GM21576 (cell line): ENCODE measurements around the gene PTPN23.
A peak's percentile ranks its signal among the peaks of the same experiment; 100 is the strongest.
"Not testable (repeated sequence)": the region's sequence is repeated elsewhere in the genome, so short reads cannot be mapped to it uniquely, and the experiment has no call there.

Experiments
- ATAC-seq: cut with Tn5 transposase; IDR thresholded peaks from one replicate; pipeline ENCODE4 v1.9.1; 2021; ENCODE audit warnings: mild to moderate bottlenecking, moderate library complexity; ENCODE audit not compliant: unreplicated experiment

PTPN23 gene, protein sequence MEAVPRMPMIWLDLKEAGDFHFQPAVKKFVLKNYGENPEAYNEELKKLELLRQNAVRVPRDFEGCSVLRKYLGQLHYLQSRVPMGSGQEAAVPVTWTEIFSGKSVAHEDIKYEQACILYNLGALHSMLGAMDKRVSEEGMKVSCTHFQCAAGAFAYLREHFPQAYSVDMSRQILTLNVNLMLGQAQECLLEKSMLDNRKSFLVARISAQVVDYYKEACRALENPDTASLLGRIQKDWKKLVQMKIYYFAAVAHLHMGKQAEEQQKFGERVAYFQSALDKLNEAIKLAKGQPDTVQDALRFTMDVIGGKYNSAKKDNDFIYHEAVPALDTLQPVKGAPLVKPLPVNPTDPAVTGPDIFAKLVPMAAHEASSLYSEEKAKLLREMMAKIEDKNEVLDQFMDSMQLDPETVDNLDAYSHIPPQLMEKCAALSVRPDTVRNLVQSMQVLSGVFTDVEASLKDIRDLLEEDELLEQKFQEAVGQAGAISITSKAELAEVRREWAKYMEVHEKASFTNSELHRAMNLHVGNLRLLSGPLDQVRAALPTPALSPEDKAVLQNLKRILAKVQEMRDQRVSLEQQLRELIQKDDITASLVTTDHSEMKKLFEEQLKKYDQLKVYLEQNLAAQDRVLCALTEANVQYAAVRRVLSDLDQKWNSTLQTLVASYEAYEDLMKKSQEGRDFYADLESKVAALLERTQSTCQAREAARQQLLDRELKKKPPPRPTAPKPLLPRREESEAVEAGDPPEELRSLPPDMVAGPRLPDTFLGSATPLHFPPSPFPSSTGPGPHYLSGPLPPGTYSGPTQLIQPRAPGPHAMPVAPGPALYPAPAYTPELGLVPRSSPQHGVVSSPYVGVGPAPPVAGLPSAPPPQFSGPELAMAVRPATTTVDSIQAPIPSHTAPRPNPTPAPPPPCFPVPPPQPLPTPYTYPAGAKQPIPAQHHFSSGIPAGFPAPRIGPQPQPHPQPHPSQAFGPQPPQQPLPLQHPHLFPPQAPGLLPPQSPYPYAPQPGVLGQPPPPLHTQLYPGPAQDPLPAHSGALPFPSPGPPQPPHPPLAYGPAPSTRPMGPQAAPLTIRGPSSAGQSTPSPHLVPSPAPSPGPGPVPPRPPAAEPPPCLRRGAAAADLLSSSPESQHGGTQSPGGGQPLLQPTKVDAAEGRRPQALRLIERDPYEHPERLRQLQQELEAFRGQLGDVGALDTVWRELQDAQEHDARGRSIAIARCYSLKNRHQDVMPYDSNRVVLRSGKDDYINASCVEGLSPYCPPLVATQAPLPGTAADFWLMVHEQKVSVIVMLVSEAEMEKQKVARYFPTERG (N-terminal part only)

DNA sequence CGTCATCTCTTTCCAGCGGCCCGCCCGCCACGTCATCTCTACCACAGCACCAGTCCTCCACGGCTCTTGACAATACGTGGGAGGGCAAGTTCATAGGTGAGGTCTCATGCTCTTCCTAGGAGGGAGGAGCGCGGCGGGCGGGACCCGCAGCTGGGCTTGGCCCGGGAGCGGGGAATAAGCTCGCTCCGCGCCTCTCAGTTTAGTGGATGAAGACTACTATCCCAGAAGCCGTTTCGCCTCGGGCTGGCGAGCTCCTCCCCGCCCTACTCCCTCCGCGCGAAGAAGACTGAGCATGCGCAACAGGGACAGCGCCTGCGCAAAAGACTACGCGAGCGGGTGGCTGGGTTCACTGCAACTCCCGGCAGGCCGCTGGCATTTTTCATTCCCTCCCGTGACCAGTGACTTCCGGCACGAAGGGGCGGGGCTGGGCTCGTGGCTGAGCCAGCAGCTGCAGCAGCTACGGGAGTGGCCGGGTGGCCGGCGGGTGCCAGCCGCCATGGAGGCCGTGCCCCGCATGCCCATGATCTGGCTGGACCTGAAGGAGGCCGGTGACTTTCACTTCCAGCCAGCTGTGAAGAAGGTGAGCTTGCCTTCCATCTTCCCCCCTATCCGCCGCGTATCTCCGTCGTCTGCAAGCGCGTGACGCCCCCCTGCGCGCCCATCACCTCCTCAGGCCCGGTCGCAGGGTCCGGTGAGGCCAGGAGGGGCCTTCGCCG, at the start of gene PTPN23:
PTPN23 (plus strand) TSS at position 421 of the 716 bp plus-strand sequence; CDS start at position 497, 76 bp downstream.
- peak; percentile 82 for ATAC-seq

DNA sequence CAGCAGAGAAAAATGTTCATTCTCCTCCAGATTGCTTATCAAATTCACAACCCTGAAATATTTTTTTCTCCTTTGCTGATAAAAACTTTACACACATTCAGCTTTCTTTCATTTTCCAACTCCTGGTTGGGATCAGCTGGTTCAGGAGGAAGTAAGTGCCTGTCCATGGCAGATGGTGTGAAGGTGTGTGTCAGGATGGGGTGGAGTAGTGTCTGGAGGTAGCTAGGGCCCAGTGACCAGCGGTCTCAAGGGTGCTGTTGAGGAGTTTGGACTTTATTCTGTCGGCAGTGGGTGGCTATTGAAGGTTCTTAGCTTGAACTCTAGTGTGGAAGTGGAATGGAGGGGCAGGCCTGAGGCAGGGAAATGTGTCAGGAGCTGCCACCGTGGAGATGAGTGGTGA, 46.9 kb upstream of the PTPN23 start:
- ATAC-seq = no peak

DNA sequence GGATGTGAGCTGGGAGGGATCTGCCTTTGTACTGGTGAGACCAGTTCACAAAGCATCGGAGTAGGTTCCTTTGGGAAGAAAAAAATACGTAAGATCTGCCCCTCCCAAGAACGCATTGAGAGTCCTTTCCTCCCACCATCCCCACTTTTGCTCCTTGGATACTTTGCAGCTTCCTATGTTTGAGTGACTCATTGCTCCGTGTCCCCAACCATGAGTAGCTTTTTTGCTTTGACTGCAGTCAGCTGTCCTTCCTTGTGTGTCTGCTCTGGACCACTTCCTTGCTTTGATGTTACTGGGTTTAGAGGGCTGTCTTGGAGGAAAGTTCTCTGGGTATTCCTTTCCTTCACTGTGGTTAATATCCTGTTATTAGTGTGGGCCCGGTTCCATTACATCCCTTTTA, 43.2 kb upstream of the PTPN23 start:
- ATAC-seq = no peak

DNA sequence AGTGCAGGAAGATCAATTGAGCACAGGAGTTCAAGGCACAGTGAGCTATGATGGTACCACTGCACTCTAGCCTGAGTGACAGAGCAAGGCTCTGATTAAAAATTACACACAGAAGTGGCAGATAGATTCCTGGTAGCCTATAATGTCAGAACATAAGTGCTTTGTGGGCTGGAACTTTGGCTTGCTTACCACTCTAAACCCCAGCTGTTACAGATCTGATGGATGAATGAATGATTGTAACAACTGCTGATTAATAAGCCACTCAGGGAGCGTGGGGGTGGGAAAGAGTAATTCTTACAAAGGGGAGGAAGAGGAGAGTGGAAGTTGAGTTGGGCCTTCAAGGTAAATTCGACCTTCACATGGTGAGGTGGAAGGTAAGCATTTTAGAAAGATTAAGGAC, 40.9 kb upstream of the PTPN23 start:
- ATAC-seq = no peak

DNA sequence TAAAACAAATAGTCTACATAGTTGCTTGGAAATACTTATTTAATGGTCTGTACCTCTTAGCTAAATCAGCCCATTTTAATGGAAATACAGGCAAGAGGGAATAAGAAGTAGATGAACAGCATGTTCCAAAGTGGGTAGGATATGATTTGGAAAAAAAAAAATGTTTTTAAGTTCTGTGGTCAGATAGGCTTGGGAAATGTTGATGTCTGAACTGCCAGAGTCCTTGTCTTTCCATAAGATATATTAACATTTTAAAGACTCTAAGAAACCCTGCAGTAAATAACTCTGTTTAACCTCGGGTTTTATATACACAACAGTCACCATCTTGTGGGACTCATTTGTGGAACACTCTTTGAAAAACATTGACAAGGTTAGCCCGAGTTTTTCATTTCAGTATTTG, 40.0 kb upstream of the PTPN23 start:
- ATAC-seq = no peak

DNA sequence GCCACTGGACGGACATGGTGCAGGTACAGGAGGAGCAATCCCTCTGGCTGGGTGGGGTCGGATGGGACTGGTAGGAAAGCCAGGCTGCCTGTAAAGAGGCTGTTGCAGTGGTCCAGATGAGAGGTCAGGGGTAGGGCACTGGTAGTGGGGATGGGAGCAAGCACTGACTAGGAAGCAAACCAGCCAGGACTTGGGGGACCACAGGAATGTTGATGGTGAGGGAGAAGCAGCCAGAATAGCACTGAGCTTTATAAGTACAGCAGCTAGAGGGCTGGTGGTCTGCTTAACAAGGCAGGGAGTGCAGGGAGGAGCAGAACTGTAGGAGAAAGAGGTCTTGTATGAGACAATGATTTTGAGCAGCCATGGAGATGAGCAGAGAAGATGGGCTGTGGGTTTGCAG, 38.7 kb upstream of the PTPN23 start:
- ATAC-seq = no peak

DNA sequence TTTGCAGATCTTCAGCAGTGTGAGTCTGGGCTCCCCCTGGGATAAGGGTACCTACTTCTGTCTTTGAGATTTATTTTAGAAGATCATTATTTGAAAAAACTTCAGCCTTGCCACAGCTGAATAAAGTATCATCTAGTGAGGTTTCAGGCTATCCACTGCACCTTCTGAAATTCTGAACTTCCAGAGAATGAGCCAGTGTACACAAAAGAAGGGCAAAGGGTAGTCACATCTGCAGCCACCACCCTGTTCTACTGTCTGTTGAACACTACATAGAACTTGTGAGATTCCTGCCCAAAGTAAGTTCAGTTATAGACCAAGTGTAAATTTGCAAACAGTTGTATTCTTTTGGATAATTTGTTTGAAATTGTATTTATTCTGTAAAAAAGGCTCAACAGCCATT, 38.0 kb upstream of the PTPN23 start:
- ATAC-seq = no peak

DNA sequence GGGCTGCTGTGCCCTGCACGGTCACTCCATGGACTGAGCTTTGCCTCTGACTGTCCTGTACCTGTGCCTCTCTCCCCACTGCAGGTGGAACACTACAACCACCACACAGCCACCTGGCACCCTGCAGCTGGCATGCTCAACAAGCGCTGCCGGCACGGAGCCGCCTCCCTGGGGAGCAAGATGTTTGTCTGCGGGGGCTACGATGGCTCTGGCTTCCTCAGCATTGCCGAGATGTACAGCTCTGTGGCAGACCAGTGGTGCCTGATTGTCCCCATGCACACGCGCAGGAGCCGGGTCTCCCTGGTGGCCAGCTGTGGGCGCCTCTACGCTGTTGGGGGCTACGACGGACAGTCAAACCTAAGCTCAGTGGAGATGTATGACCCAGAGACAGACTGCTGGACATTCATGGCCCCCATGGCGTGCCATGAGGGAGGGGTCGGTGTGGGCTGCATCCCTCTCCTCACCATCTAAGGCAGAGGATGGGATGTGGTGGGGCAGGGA, 37.3 kb upstream of the PTPN23 start:
- ATAC-seq = no peak

DNA sequence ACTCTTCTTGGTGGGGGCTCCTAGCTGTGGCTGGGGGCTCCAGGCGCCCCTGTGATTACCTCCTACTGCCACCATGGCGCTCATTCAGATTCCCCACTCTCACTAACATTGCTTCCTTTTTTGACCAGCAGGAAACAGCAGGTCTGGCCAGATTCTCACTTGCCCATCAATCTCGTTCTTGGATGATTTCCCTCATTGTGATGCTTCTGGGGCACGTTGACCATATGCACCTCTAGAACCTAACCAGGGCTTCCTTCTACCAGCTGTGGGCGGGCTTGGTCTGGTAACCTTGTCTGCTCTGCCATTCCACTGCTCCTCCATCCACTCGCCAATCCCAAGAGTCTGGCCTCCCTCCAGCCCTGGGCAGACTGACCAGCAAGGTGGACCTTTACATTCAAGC, 35.9 kb upstream of the PTPN23 start:
- ATAC-seq = no peak

DNA sequence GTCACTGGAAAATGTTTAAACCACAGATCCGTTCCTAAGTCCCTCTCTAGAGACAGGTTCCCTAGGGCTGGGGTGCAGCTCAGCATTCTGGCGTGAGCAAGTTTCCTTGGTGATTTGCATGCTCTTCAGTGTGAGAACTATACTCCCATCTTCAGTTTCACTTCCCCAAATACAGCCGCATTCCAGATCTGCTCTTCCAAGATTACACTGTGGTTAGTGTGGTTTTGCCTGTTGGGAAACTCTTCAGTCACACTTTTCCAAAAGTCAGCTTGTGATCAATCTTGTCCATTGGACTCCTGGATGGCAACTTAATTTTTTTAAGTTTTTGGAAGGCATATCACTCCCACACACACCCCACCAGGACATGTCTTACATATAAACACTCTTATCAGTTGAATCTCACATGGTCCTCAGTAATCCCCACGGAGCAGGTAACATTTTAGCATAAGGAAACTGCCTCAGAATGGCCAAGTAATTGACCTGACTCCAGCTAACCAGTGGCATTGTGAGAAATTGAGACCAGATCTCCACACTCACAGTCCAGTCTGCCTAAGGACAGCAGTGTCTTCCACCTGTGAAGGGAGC, 33.5 kb upstream of the PTPN23 start:
- peak; percentile 69 for ATAC-seq

DNA sequence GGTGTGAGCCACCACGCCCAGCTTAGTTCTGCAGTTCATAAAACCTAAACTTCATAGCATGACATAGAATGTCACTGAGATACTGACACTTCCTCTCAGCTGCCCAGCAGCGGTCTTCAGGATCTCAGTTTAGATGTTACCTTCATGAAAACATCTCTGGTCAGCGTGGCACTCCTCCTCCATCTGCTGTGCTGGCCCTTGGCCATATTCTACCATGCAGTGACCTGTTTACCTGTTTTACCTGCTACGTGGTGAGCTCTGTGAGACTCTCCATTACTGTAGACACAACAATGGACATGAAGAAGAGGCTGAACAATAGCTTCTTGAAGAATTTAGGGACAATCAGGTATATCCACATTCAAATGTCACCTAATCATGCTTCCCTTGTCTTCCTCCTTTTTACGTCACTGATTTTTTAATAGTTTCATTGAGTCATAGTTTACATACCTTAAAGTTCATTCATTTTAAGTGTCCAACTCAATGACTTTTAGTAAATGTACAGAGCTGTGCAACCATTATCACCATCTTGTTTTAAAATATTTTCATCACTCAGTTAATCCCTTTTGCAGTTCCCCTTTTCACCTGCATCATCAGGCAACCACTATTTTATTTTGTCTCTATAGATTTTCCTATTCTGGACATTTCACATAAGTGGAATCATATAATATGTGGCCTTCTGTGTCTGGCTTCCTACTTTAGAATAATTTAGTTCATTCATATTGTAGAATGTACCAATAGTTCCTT, 32.2 kb upstream of the PTPN23 start:
- ATAC-seq = no peak

DNA sequence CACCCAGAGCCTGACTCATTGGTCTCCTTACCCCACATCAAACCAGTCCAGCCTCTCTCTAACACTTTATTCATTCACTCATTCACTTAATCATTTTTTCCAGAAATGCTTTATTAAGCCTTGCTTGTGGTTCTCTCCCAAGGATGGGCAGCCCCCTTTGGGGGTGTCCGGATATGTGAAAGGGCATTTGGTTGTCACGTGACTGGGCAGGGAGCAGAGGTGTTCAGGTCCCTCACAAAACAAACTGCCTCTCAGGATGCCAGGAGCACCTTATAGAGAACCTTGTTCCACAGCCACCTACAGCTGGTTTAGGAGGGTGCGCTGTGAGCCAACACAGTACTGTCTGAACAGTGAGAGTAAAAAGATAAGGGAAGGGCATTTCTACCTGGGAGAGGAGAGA, 25.8 kb upstream of the PTPN23 start:
- no peak for ATAC-seq

DNA sequence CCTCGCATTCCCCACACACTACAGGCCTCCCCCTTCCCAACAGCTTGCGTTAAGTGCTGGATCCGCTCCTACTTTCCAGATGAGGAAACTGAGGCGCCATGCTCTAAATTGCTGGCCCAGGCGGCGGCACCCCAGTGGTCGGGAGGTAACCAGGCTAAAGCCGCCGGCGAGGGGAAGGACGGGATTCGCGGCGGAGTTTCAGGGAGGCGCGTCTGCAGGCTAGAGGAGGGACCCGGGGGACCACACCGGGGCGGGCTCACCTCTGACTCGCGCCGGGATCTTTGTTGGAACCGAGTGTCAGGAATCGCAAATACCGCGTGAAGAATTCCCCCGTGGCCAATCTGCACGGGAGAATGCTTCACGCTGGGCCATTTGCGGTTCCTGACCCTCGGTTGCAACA, 24.6 kb upstream of the PTPN23 start:
- no peak for ATAC-seq

DNA sequence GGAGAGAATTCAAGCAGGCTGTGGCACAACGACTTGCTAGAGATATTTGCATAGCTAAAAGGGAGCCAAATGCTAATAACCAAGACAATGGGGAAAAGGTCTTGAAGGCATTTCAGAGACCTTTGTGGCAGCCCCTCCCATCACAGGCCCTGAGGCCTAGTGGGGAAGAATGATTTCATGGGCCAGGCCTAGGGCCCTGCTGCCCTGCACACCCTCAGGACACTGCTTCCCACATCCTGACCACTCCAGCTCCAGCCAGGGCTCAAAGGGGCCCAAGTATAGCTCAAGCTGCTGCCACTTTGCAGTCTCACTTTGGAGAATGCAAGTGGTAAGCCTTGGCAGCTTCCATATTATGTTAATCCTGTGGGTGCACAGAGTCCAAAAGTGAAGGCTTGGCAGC, 21.5 kb upstream of the PTPN23 start:
- no peak for ATAC-seq

DNA sequence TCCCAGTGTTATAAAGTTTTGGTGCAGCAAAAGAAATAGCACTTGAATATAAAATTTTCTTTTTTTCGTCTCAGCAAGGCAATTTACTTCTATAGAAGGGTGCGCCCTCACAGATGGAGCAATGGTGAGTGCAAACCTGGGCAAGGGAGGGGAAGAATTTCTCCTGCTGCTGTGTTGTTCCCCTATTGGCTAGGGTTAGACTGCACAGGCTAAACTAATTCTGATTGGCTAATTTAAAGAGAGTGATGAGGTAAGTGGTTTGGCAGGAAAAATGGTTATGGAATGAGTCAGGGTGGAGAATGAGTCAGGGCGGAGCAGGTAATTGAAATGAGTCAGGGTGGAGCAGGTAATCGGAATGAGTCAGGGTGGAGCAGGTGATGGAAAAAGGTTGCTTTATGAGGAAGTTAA, 20.7 kb upstream of the PTPN23 start:
- ATAC-seq = not testable (repeated sequence)

DNA sequence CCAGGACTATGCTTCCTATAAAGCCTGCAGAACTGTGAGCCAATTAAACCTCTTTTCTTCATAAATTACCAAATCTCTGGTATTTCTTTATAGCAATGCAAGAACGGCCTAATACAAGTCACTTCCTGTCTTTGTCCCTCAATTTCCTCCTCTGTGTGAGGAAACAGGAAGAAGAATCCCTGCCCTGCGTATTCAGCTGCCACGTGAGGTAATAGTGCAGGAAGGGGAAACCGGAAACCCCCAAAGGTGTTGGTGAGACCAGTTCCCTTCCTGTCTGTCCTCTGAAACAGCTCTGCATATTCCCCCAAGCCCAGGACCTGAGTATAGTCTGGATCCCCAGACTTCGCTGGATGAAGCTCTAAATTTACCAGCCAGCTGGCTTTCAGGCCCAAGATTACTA, 18.1 kb upstream of the PTPN23 start:
- ATAC-seq = no peak

DNA sequence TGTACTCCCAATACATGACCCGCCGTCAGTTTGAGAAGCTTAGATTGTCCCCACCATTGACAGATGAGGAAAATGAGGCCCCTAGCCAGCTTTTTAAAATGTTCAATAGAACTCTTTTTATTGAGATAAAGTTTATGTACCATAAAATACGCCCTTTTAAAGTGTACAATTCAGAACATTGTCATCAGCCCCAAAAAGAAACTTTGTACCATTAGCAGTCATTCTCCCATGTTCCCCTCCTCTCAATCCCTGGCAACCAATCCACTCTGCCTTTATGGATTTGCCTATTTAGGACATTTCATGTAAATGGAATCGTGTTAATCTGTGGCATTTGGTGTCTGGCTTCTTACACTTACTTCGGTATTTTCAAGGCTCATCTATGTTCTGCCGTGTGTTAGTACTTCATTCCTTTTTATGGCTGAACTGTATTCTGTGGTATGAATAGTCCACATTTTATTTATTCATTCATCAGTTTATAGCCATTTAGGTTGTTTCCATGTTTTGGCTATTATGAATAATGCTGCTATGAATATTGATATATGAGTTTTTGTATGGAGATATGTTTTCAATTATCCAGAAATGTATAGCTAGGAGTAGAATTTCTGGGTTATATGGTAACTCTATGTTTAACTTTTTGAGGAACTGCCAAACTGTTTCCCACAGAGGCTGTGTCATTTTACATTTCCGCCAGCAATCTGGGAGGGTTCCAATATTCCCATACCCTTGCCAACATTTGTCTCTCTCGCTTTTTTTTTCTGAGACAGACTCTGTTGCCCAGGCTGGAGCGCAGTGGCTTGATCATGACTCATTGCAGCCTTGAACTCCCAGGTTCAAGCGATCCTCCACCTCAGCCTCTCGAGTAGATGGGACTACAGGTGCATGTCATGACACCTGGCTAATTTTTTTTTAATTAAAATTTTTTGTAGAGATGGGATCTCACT, 15.3 kb upstream of the PTPN23 start:
- ATAC-seq = no peak

DNA sequence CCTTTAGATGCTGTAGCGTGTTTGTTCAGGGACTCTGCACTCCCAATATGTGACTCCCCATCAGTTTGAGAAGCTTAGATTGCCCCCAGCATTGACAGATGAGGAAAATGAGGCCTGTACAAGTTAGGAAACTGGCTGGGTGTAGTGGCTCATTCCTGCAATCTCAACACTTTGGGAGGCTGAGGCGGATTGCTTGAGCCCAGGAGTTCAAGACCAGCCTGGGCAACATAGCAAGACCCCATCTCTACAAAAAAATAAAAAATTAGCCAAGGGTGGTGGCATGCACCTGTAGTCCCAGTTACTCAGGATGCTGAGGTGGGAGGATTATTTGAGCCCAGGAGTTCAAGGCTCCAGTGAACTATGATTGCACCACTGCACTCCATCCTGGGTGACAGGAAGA, 14.0 kb upstream of the PTPN23 start:
- ATAC-seq = no peak
